Large intestine (tissue), 3 donors: ENCODE data around the gene AKAP12. TPM values are rescaled to one million over a fixed set of nuclear protein-coding genes. Genes with fewer than 3 reads are reported as not detected.
"Not testable (repeated sequence)": the region's sequence is repeated elsewhere in the genome, so short reads cannot be mapped to it uniquely, and the experiment has no call there.

ENCODE experiments used
- DNase-seq, 2 donors: peaks; one replicate each; pipeline versions ENCODE4 v3.0.0 to v3.0.0-alpha.2; 2013
- H3K27ac ChIP-seq: one replicate; pipeline ENCODE4 v1.5.1; 2013; ENCODE audit warnings: low read length
- H3K27me3 ChIP-seq: 2 replicates; pipeline ENCODE4 v1.6.1; 2013; ENCODE audit warnings: low read length; ENCODE audit not compliant: control insufficient read depth, insufficient read depth
- H3K36me3 ChIP-seq: 2 replicates; pipeline ENCODE4 v1.6.1; 2013; ENCODE audit warnings: low read length; ENCODE audit not compliant: control insufficient read depth, insufficient read depth
- H3K4me1 ChIP-seq: one replicate; pipeline ENCODE4 v1.6.1; 2013; ENCODE audit warnings: low read length; ENCODE audit not compliant: control insufficient read depth, insufficient read depth
- H3K4me3 ChIP-seq: one replicate; pipeline ENCODE4 v1.5.1; 2013; ENCODE audit warnings: low read length
- H3K9me3 ChIP-seq: one replicate; pipeline ENCODE4 v1.6.1; 2013; ENCODE audit warnings: mild to moderate bottlenecking, low read depth, low read length, moderate library complexity; ENCODE audit not compliant: control insufficient read depth
- WGBS: methylation state at CpG from one replicate; pipeline ENCODE4 v1.1.5; 2013; ENCODE audit warnings: low lambda C conversion rate; ENCODE audit not compliant: insufficient coverage; 5-methylcytosine and 5-hydroxymethylcytosine counted together
- polyA plus RNA-seq: library from polyadenylated mRNA; unstranded; fragments of 120-200 nt; gene quantifications from one replicate; pipeline ENCODE4 v1.2.1, GENCODE V29; 2013

The AKAP12 gene
- polyA plus RNA-seq, 1 donor = 62.7 TPM

DNA sequence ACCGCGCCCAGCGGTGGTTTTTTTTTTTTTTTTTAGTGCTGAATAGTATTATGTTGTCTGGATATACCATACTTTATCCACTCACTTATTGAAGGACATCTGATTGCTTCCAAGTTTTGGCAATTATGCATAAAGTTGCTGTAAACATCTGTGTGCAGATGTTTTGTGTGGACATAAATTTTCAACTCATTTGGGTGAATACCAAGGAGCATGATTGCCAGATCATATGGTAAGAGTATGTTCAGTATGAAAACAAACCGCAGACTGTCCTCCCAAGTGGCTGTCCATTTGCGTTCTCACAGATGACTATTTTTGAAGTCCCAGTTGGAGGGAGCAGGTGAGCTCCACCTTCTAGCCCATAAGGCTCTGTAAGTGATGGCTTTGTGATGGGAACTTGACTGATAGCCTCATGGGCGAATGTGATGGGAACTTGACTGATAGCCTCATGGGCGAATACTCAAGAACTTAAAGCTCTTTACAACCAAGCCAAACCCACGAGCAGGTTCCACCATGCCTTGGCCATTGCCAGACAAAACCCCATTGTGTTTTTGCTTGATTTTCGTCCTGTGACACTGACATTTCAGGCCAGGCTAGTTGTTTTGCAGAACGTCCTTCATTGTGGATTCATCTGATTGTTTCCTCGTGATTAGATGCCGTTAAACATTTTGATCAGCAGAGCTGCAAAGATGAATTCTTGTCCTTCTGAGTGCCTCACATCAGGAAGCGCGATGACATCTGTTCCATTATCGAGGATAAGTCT, 100.6 kb downstream of the AKAP12 start:
- H3K27me3 ChIP-seq = no peaks in the 10 kb centered on the region
- no CpG with 5 or more reads among the region's 15 CpGs for WGBS
- no peaks in the 10 kb centered on the region for H3K4me1 ChIP-seq
- H3K36me3 ChIP-seq = no peaks in the 10 kb centered on the region
- DNase-seq = no peak
- H3K4me3 ChIP-seq = no peak overlapping the region
- H3K27ac ChIP-seq = no peak overlapping the region
- peaks cover 8% of the 10 kb centered on the region for H3K9me3 ChIP-seq

DNA sequence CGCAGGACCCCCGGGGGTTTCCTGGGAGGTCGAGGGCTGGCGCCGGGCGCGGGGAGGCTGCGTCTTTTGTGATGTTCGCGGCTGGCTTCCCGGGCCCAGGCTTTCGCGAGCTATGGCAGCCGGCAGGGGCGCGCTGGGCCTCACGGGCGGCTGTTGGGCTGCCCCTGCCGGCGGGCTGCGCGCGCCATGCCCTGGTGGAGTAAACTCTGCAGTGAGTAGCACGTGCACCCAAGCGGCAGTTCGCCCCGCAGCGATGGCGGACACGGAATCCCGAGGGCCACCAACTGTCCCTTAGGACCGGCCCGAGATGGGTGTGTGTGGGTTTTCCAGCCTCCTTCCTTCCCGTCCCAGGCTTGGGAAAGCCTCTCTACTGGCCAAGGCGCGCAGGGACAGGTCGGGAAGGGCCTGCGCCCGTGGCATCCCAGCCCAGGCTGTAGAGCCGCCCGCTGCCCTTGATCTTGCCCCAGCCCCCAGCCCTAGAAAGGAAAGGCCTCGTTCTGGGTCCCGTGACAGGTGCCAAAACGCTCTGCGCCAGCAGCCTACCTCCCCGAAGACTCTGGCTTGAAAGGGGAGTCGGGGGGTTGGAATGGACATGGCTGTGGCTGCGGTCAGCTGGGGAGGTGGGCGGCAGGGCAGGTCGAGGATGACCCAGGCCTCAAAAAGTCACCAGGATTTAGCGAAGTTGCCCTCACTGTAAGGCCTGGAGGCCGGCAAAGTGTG, 101.9 kb downstream of the AKAP12 start:
- no CpG with 5 or more reads among the region's 52 CpGs for WGBS
- no peak overlapping the region for H3K27ac ChIP-seq

DNA sequence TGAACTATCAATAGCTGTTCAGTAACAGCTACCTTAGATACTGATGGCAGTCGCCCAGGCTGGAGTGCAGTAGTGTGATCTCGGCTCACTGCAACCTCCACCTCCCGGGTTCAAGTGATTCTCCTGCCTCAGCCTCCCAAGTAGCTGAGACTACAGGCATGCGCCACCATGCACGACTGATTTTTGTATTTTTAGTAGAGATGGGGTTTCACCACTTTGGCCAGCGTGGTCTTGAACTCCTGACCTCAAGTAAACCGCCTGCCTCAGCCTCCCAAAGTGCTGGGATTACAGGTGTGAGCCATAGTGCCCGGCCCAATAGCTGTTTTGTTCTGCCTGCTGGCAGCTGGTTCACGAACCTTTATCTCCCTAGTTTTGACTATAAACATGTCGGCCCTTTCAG, 103.0 kb downstream of the AKAP12 start:
- WGBS = no CpG with 5 or more reads among the region's 10 CpGs
- not testable (repeated sequence) for H3K27me3 ChIP-seq

More for the DNA sequence above, 101.9 kb downstream of the AKAP12 start:
- Histone ChIP-seq H3K4me1 (no peaks in the 10 kb centered on the region), H3K9me3 (peaks cover 8% of the 10 kb centered on the region), H3K4me3 (no peak overlapping the region), H3K36me3 (no peaks in the 10 kb centered on the region), H3K27me3 (no peaks in the 10 kb centered on the region)
- no peak for DNase-seq

DNA sequence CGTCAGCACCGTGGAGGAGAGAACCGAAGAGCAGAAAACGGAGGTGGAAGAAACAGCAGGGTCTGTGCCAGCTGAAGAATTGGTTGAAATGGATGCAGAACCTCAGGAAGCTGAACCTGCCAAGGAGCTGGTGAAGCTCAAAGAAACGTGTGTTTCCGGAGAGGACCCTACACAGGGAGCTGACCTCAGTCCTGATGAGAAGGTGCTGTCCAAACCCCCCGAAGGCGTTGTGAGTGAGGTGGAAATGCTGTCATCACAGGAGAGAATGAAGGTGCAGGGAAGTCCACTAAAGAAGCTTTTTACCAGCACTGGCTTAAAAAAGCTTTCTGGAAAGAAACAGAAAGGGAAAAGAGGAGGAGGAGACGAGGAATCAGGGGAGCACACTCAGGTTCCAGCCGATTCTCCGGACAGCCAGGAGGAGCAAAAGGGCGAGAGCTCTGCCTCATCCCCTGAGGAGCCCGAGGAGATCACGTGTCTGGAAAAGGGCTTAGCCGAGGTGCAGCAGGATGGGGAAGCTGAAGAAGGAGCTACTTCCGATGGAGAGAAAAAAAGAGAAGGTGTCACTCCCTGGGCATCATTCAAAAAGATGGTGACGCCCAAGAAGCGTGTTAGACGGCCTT, 110.0 kb downstream of the AKAP12 start:
- DNase-seq = no peak
- H3K9me3 ChIP-seq = no peaks in the 10 kb centered on the region
- H3K27ac ChIP-seq = no peak overlapping the region
- H3K4me1 ChIP-seq = no peaks in the 10 kb centered on the region
- no peak overlapping the region for H3K4me3 ChIP-seq
- peaks cover 12% of the 10 kb centered on the region for H3K36me3 ChIP-seq
- 89% methylated on average over 5 of the region's 19 CpGs for WGBS
- H3K27me3 ChIP-seq = no peaks in the 10 kb centered on the region

More for the DNA sequence above, 103.0 kb downstream of the AKAP12 start:
- H3K9me3 ChIP-seq, H3K27ac ChIP-seq, H3K4me1 ChIP-seq, H3K36me3 ChIP-seq, H3K4me3 ChIP-seq, DNase-seq: not testable (repeated sequence)

- H3K27ac ChIP-seq = no peak overlapping the region
- H3K4me1 ChIP-seq = no peaks in the 10 kb centered on the region
- DNase-seq = no peak
- H3K27me3 ChIP-seq = no peaks in the 10 kb centered on the region
- no peaks in the 10 kb centered on the region for H3K9me3 ChIP-seq
- H3K36me3 ChIP-seq = peaks cover 12% of the 10 kb centered on the region
- no peak overlapping the region for H3K4me3 ChIP-seq
- WGBS = no CpG with 5 or more reads among the region's 20 CpGs
Measured at GRCh38 chr6:151350442-151351145, 110.8 kb downstream of the AKAP12 start.

DNA sequence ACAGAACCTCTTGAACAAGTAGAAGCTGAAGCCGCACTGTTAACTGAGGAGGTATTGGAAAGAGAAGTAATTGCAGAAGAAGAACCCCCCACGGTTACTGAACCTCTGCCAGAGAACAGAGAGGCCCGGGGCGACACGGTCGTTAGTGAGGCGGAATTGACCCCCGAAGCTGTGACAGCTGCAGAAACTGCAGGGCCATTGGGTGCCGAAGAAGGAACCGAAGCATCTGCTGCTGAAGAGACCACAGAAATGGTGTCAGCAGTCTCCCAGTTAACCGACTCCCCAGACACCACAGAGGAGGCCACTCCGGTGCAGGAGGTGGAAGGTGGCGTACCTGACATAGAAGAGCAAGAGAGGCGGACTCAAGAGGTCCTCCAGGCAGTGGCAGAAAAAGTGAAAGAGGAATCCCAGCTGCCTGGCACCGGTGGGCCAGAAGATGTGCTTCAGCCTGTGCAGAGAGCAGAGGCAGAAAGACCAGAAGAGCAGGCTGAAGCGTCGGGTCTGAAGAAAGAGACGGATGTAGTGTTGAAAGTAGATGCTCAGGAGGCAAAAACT, 111.5 kb downstream of the AKAP12 start:
- no peaks in the 10 kb centered on the region for H3K4me1 ChIP-seq
- no peak overlapping the region for H3K27ac ChIP-seq
- no peak overlapping the region for H3K4me3 ChIP-seq
- no peak for DNase-seq
- no CpG with 5 or more reads among the region's 18 CpGs for WGBS
- H3K36me3 ChIP-seq = peaks cover 16% of the 10 kb centered on the region
- H3K9me3 ChIP-seq = no peaks in the 10 kb centered on the region
- no peaks in the 10 kb centered on the region for H3K27me3 ChIP-seq

DNA sequence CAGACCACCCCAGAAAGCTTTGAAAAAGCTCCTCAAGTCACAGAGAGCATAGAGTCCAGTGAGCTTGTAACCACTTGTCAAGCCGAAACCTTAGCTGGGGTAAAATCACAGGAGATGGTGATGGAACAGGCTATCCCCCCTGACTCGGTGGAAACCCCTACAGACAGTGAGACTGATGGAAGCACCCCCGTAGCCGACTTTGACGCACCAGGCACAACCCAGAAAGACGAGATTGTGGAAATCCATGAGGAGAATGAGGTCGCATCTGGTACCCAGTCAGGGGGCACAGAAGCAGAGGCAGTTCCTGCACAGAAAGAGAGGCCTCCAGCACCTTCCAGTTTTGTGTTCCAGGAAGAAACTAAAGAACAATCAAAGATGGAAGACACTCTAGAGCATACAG, 112.0 kb downstream of the AKAP12 start:
- no CpG with 5 or more reads among the region's 7 CpGs for WGBS
- Histone ChIP-seq H3K9me3 (no peaks in the 10 kb centered on the region), H3K4me1 (no peaks in the 10 kb centered on the region), H3K4me3 (no peak overlapping the region), H3K27me3 (no peaks in the 10 kb centered on the region), H3K27ac (no peak overlapping the region), H3K36me3 (peaks cover 16% of the 10 kb centered on the region)
- DNase-seq = no peak

DNA sequence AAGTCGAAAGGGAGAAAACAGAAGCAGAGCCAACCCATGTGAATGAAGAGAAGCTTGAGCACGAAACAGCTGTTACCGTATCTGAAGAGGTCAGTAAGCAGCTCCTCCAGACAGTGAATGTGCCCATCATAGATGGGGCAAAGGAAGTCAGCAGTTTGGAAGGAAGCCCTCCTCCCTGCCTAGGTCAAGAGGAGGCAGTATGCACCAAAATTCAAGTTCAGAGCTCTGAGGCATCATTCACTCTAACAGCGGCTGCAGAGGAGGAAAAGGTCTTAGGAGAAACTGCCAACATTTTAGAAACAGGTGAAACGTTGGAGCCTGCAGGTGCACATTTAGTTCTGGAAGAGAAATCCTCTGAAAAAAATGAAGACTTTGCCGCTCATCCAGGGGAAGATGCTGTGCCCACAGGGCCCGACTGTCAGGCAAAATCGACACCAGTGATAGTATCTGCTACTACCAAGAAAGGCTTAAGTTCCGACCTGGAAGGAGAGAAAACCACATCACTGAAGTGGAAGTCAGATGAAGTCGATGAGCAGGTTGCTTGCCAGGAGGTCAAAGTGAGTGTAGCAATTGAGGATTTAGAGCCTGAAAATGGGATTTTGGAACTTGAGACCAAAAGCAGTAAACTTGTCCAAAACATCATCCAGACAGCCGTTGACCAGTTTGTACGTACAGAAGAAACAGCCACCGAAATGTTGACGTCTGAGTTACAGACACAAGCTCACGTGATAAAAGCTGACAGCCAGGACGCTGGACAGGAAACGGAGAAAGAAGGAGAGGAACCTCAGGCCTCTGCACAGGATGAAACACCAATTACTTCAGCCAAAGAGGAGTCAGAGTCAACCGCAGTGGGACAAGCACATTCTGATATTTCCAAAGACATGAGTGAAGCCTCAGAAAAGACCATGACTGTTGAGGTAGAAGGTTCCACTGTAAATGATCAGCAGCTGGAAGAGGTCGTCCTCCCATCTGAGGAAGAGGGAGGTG, 112.9 kb downstream of the AKAP12 start:
- Histone ChIP-seq H3K27ac (no peak overlapping the region), H3K9me3 (no peaks in the 10 kb centered on the region), H3K4me3 (no peak overlapping the region), H3K27me3 (no peaks in the 10 kb centered on the region), H3K4me1 (no peaks in the 10 kb centered on the region), H3K36me3 (peaks cover 16% of the 10 kb centered on the region)
- no peak for DNase-seq
- WGBS = 100% methylated on average over 5 of the region's 19 CpGs

DNA sequence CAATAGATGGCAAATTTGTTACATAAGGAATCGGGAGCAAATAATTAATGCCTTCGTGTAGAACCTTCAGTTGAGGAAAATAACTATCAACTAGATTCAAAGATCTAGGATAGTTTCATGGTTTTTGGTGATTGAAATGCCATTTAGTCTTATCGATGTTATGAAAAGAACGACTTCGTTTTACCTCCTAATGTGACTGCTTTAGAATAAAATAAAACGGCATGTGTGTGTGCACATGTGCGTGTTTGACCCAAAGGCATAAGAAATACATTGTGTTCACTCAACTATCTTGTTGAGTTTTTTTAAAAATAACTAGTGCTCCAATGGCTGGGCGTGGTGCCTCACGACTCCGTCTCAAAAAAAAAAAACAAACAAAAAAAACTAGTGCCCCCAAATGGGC, 114.0 kb downstream of the AKAP12 start:
- H3K4me3 ChIP-seq = no peak overlapping the region
- H3K4me1 ChIP-seq = no peaks in the 10 kb centered on the region
- peaks cover 16% of the 10 kb centered on the region for H3K36me3 ChIP-seq
- DNase-seq = no peak
- 98% methylated on average over 6 of the region's 10 CpGs for WGBS
- no peaks in the 10 kb centered on the region for H3K27me3 ChIP-seq
- no peaks in the 10 kb centered on the region for H3K9me3 ChIP-seq
- H3K27ac ChIP-seq = no peak overlapping the region
